Measurements from ENCODE around the gene LCN10.
A peak's percentile ranks its signal among the peaks of the same experiment; 100 is the strongest.

The LCN10 gene

GRCh38 chr9:136697821-136698526, 44.8 kb downstream of the LCN10 start:
- DNase-seq, result peak; percentile 96

GRCh38 chr9:136697146-136697820, 45.5 kb downstream of the LCN10 start:
- peak; percentile 85 for DNase-seq

- no peak for DNase-seq
Observed at GRCh38 chr9:136696502-136696901, 46.2 kb downstream of the LCN10 start.

- DNase-seq, result peak; percentile 98
Observed at GRCh38 chr9:136695955-136696354, 46.8 kb downstream of the LCN10 start.

- DNase-seq, result peak; percentile 97
Observed at GRCh38 chr9:136695435-136695895, 47.3 kb downstream of the LCN10 start.

GRCh38 chr9:136694872-136695247, 47.9 kb downstream of the LCN10 start:
- peak; percentile 69 for DNase-seq

- peak; percentile 90 for DNase-seq
Observed at GRCh38 chr9:136694163-136694871, 48.4 kb downstream of the LCN10 start.

- peak; percentile 97 for DNase-seq
Observed at GRCh38 chr9:136693490-136694162, 49.1 kb downstream of the LCN10 start.

GRCh38 chr9:136693135-136693489, 49.6 kb downstream of the LCN10 start:
- DNase-seq, result no peak

GRCh38 chr9:136692185-136693134, 50.3 kb downstream of the LCN10 start:
- DNase-seq, result peak; percentile 68

GRCh38 chr9:136691316-136692184, 51.2 kb downstream of the LCN10 start:
- peak; percentile 97 for DNase-seq

GRCh38 chr9:136690806-136691261, 51.9 kb downstream of the LCN10 start:
- DNase-seq, result peak; percentile 84

- peak; percentile 54 for DNase-seq
Observed at GRCh38 chr9:136690104-136690805, 52.5 kb downstream of the LCN10 start.

- DNase-seq, result no peak
Observed at GRCh38 chr9:136689108-136689460, 53.7 kb downstream of the LCN10 start.

GRCh38 chr9:136688274-136689107, 54.2 kb downstream of the LCN10 start:
- peak; percentile 71 for DNase-seq
